Fibroblast of lung (primary cell): ENCODE measurements around the gene TXNDC11.

Source experiments
- CTCF ChIP-seq, 2 donors: IDR thresholded peaks in 1 of 2; conservative IDR thresholded peaks in 1 of 2; 1 replicate in 1 of 2; 2 replicates in 1 of 2; pipeline ENCODE4 v1.5.1; 2011 to 2012; ENCODE audit warnings: low read length in 2 of 2, control low read depth in 1 of 2, inconsistent platforms in 1 of 2, low read depth in 1 of 2, mild to moderate bottlenecking in 1 of 2
- EZH2 ChIP-seq: IDR thresholded peaks from 2 replicates; pipeline ENCODE4 v1.5.1; 2012; ENCODE audit warnings: low read length, control low read depth, mild to moderate bottlenecking; ENCODE audit errors: missing control alignments

DNA sequence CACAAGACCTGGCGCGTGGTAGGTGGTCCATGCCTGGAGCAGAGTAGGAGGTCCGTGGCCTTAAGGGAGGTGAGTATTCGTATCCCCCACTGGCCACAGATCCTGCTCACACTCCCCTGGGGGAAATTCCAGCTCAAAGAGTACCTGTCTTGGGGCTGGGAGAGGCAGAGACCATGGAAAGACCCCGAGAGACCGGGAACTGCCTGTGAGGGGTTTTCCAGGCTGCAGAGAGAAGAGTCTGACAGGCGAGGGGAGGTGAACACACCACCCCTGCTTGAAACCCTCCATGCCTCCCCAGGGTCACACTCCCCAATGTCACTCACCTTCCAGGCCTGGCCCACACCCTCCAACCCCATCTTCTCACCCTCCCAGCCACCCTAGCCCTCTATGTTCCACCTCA lies 87.0 kb downstream of the TXNDC11 start:
- TF ChIP-seq EZH2 (no peak), CTCF (conservative IDR thresholded peaks at IDR 0.05 in 1 of 2, IDR thresholded peaks at IDR 0.05 in 1 of 2; ENCODE audit: low read depth in 1 of 2, low read length in 2 of 2) (no peak)
